Inflammatory macrophage treated with lipopolysaccharide for 4 hours (primary cell): ENCODE results near the gene SPIB.
"Not testable (repeated sequence)": the region's sequence is repeated elsewhere in the genome, so short reads cannot be mapped to it uniquely, and the experiment has no call there.

Source experiments
- DNase-seq: peaks from one replicate; pipeline ENCODE4 v3.0.0-alpha.2; 2020

SPIB gene

GRCh38 chr19:50447750-50448149 lies 29.0 kb downstream of the SPIB start:
- no peak for DNase-seq

- DNase-seq: no peak
Observed at GRCh38 chr19:50449236-50449899, 30.6 kb downstream of the SPIB start.

- no peak for DNase-seq
Observed at GRCh38 chr19:50450369-50451222, 31.9 kb downstream of the SPIB start.

- no peak for DNase-seq
Observed at GRCh38 chr19:50451223-50451534, 32.4 kb downstream of the SPIB start.

GRCh38 chr19:50453243-50453642 lies 34.5 kb downstream of the SPIB start:
- no peak for DNase-seq

- no peak for DNase-seq
Observed at GRCh38 chr19:50455992-50456391, 37.3 kb downstream of the SPIB start.

- DNase-seq: no peak
Observed at GRCh38 chr19:50457300-50457699, 38.6 kb downstream of the SPIB start.

- no peak for DNase-seq
Observed at GRCh38 chr19:50458396-50459066, 39.8 kb downstream of the SPIB start.

GRCh38 chr19:50459067-50459456 lies 40.3 kb downstream of the SPIB start:
- DNase-seq: no peak

- DNase-seq: no peak
Observed at GRCh38 chr19:50459638-50460037, 40.9 kb downstream of the SPIB start.

- DNase-seq: no peak
Observed at GRCh38 chr19:50460161-50460765, 41.5 kb downstream of the SPIB start.

- peak; percentile 63 for DNase-seq
Observed at GRCh38 chr19:50461066-50461875, 42.5 kb downstream of the SPIB start.

- no peak for DNase-seq
Observed at GRCh38 chr19:50462970-50463369, 44.2 kb downstream of the SPIB start.

GRCh38 chr19:50464348-50464747 lies 45.6 kb downstream of the SPIB start:
- no peak for DNase-seq

- DNase-seq: no peak
Observed at GRCh38 chr19:50465000-50465399, 46.3 kb downstream of the SPIB start.

GRCh38 chr19:50465986-50466705 lies 47.4 kb downstream of the SPIB start:
- no peak for DNase-seq

GRCh38 chr19:50466706-50467039 lies 47.9 kb downstream of the SPIB start:
- no peak for DNase-seq

- DNase-seq: no peak
Observed at GRCh38 chr19:50467566-50467965, 48.8 kb downstream of the SPIB start.

GRCh38 chr19:50468818-50469217 lies 50.1 kb downstream of the SPIB start:
- no peak for DNase-seq

- not testable (repeated sequence) for DNase-seq
Observed at GRCh38 chr19:50473336-50473735, 54.6 kb downstream of the SPIB start.

- no peak for DNase-seq
Observed at GRCh38 chr19:50475101-50475568, 56.4 kb downstream of the SPIB start.

GRCh38 chr19:50475736-50476223 lies 57.0 kb downstream of the SPIB start:
- no peak for DNase-seq
